MCF 10A (cell line): ENCODE measurements around the gene TRAPPC5. TPM values are rescaled to one million over a fixed set of nuclear protein-coding genes. Genes with fewer than 3 reads are reported as not detected.

Experiments used
- BruUV-seq: library from RNA; stranded (reverse); fragments of 400-500 nt; replicated peaks from 2 replicates; lab custom pipeline; 2021; lab: Mats Ljungman, UMichigan
- CTCF ChIA-PET: fragments of 300-600 bp; sonication (Branson Sonifier 250); formaldehyde crosslinking; extraction: SDS; loops from one replicate; lab custom pipeline; 2021; ENCODE audit warnings: antibody characterized with exemption, inconsistent platforms; lab: Yijun Ruan, JAX
- POLR2A ChIA-PET: fragments of 300-600, 350-650 bp; sonication (Branson Sonifier 250); formaldehyde crosslinking; extraction: SDS; loops from one replicate; lab custom pipeline; 2020; ENCODE audit warnings: antibody characterized with exemption, inconsistent platforms; lab: Yijun Ruan, JAX
- DNase-seq: peaks from one replicate; pipeline ENCODE4 v3.0.0-alpha.2; 2018; ENCODE audit not compliant: unreplicated experiment
- H3K27ac Mint-ChIP-seq: one replicate; pipeline ENCODE4 v1.8.0; 2022; ENCODE audit warnings: mild to moderate bottlenecking, low read depth, mixed read lengths; ENCODE audit not compliant: unreplicated experiment
- H3K27me3 Mint-ChIP-seq: one replicate; pipeline ENCODE4 v1.8.0; 2022; ENCODE audit warnings: mixed read lengths; ENCODE audit not compliant: insufficient read depth, unreplicated experiment
- H3K36me3 Mint-ChIP-seq: one replicate; pipeline ENCODE4 v1.8.0; 2022; ENCODE audit warnings: mild to moderate bottlenecking, moderate library complexity, mixed read lengths; ENCODE audit not compliant: insufficient read depth, unreplicated experiment
- H3K4me1 Mint-ChIP-seq: one replicate; pipeline ENCODE4 v1.8.0; 2022; ENCODE audit warnings: mixed read lengths; ENCODE audit not compliant: insufficient read depth, unreplicated experiment
- H3K4me3 Mint-ChIP-seq: one replicate; pipeline ENCODE4 v1.8.0; 2022; ENCODE audit warnings: mild to moderate bottlenecking, moderate library complexity, mixed read lengths; ENCODE audit not compliant: unreplicated experiment
- H3K9me3 Mint-ChIP-seq: one replicate; pipeline ENCODE4 v1.8.0; 2022; ENCODE audit warnings: mixed read lengths; ENCODE audit not compliant: unreplicated experiment
- CTCF ChIP-seq: fragments of 200-600 bp; IDR thresholded peaks from one replicate; pipeline ENCODE4 v1.8.0; 2022; ENCODE audit warnings: antibody characterized with exemption, mild to moderate bottlenecking; ENCODE audit not compliant: unreplicated experiment
- intact Hi-C: fragments of 100-400 bp; cut with micrococcal nuclease; formaldehyde crosslinking; loops from 2 replicates; pipeline ENCODE4 v1.14.1; 2022
- total RNA-seq: library from RNA; stranded (reverse); gene quantifications from 2 replicates; pipeline ENCODE4 v1.2.3, GENCODE V29; 2022

TRAPPC5 gene
- total RNA-seq, 1 experiment from 2014 or later = 123 TPM

GRCh38 chr19:7676854-7677253 lies 3.8 kb upstream of the TRAPPC5 start, which contains the start of gene MCEMP1:
Gene MCEMP1 (plus strand): TSS chr19:7677090. CDS start chr19:7677121, 31 bp downstream.
- Mint-ChIP-seq H3K4me1 (peaks cover 6% of the 10 kb centered on the region), H3K27me3 (no peaks in the 10 kb centered on the region), H3K27ac (no peak within 1 kb of the TSS), H3K9me3 (no peaks in the 10 kb centered on the region), H3K36me3 (peaks cover 4% of the 10 kb centered on the region), H3K4me3 (no peak within 1 kb of the TSS)
- ChIA-PET POLR2A (interaction anchor here (0.8 to 2.3 kb wide), 2 partner anchors 20 to 123 kb away, joined by 3 to 6 read pairs; no protein-coding TSS in a partner anchor), CTCF (interaction anchor here (1.1 to 1.2 kb wide), 3 partner anchors 27 to 323 kb away, joined by 3 to 5 read pairs (median 3); no protein-coding TSS in a partner anchor)
- DNase-seq = no peak
- no TSS peak for BruUV-seq
- intact Hi-C loops = no loop called here
- no peak for TF ChIP-seq CTCF

- TF ChIP-seq CTCF = no peak
- Mint-ChIP-seq H3K27ac (no peak overlapping the region), H3K9me3 (no peaks in the 10 kb centered on the region), H3K4me3 (no peak overlapping the region), H3K27me3 (no peaks in the 10 kb centered on the region), H3K36me3 (peaks cover 11% of the 10 kb centered on the region), H3K4me1 (peaks cover 6% of the 10 kb centered on the region)
- intact Hi-C loops = no loop called here
- DNase-seq = no peak
- no TSS peak for BruUV-seq
- POLR2A ChIA-PET = interaction anchor here (0.6 to 2.3 kb wide), 4 partner anchors 12 to 448 kb away, joined by 3 to 6 read pairs (median 3); no protein-coding TSS in a partner anchor
- CTCF ChIA-PET = interaction anchor here (0.5 to 1.7 kb wide), 8 partner anchors 21 to 324 kb away, joined by 3 to 7 read pairs (median 3); no protein-coding TSS in a partner anchor
Observed at GRCh38 chr19:7677669-7678311, 2.8 kb upstream of the TRAPPC5 start.

- no peak for DNase-seq
- POLR2A ChIA-PET = interaction anchor here (0.7 to 1.0 kb wide), 2 partner anchors 113 to 603 kb away, joined by 3 read pairs; no protein-coding TSS in a partner anchor
- H3K9me3 Mint-ChIP-seq = no peaks in the 10 kb centered on the region
- H3K4me3 Mint-ChIP-seq = no peak overlapping the region
- BruUV-seq = no TSS peak
- intact Hi-C loops = no loop called here
- TF ChIP-seq CTCF = no peak
- CTCF ChIA-PET = interaction anchor here (0.6 to 1.7 kb wide), 8 partner anchors 20 to 303 kb away, joined by 3 to 7 read pairs (median 4); no protein-coding TSS in a partner anchor
- H3K4me1 Mint-ChIP-seq = peaks cover 6% of the 10 kb centered on the region
- peaks cover 23% of the 10 kb centered on the region for H3K36me3 Mint-ChIP-seq
- no peak overlapping the region for H3K27ac Mint-ChIP-seq
- H3K27me3 Mint-ChIP-seq = no peaks in the 10 kb centered on the region
Observed at GRCh38 chr19:7678971-7679751, 1.5 kb upstream of the TRAPPC5 start.
